ENCODE results near the gene NLRX1. TPM values are rescaled to one million over a fixed set of nuclear protein-coding genes. Genes with fewer than 3 reads are reported as not detected.
"Not testable (repeated sequence)": the region's sequence is repeated elsewhere in the genome, so short reads cannot be mapped to it uniquely, and the experiment has no call there.

NLRX1 gene
- total and polyA plus RNA-seq, 2 donors (not counting 1 experiment from before 2014, with no cell fraction given), result 6.6 to 21.3 TPM

- TF ChIP-seq CTCF (conservative IDR thresholded peaks at IDR 0.05 in 1 of 2, IDR thresholded peaks at IDR 0.05 in 1 of 2; ENCODE audit: low read depth in 1 of 2, low read length in 2 of 2) (no peak), EZH2 (IDR thresholded peaks at IDR 0.05; ENCODE audit: low read length, missing control alignments) (no peak)
- Histone ChIP-seq H3K36me3 (ENCODE audit: control insufficient read depth, insufficient read depth, low read length) (no peaks in the 10 kb centered on the region), H2AFZ (ENCODE audit: low read length) (no peak overlapping the region), H3K4me2 (ENCODE audit: extremely low read depth, insufficient read depth, low read length) (no peak overlapping the region), H3K27me3 (ENCODE audit: control insufficient read depth, insufficient read depth, low read length) (peaks cover 16% of the 10 kb centered on the region), H3K4me3 (replicated peaks in 1 of 4; ENCODE audit: control extremely low read depth in 1 of 4, insufficient read depth in 1 of 4, low read depth in 3 of 4, low read length in 4 of 4) (no peak overlapping the region), H4K20me1 (ENCODE audit: control insufficient read depth, extremely low read depth, insufficient read depth, low read length) (no peaks in the 10 kb centered on the region), H3K9me3 (ENCODE audit: control insufficient read depth, insufficient read depth, low read depth, low read length) (no peaks in the 10 kb centered on the region), H3K79me2 (ENCODE audit: control insufficient read depth, insufficient read depth, low read length) (no peaks in the 10 kb centered on the region), H3K4me1 (ENCODE audit: control insufficient read depth, extremely low read depth, insufficient read depth, low read length) (no peaks in the 10 kb centered on the region), H3K9ac (ENCODE audit: insufficient read depth, low read length) (no peak overlapping the region), H3K27ac (ENCODE audit: insufficient read depth, low read length) (no peak overlapping the region)
- DNase-seq (ENCODE audit: low read depth in 2 of 2), result no peak
Measured at GRCh38 chr11:119189393-119189792, 20.9 kb downstream of the NLRX1 start.

- Histone ChIP-seq H2AFZ (ENCODE audit: low read length) (no peak overlapping the region), H3K4me3 (replicated peaks in 1 of 4; ENCODE audit: control extremely low read depth in 1 of 4, insufficient read depth in 1 of 4, low read depth in 3 of 4, low read length in 4 of 4) (no peak overlapping the region), H3K27ac (ENCODE audit: insufficient read depth, low read length) (no peak overlapping the region), H3K9me3 (ENCODE audit: control insufficient read depth, insufficient read depth, low read depth, low read length) (no peaks in the 10 kb centered on the region), H3K79me2 (ENCODE audit: control insufficient read depth, insufficient read depth, low read length) (no peaks in the 10 kb centered on the region), H3K4me2 (ENCODE audit: extremely low read depth, insufficient read depth, low read length) (no peak overlapping the region), H3K27me3 (ENCODE audit: control insufficient read depth, insufficient read depth, low read length) (peaks cover 16% of the 10 kb centered on the region), H3K36me3 (ENCODE audit: control insufficient read depth, insufficient read depth, low read length) (no peaks in the 10 kb centered on the region), H4K20me1 (ENCODE audit: control insufficient read depth, extremely low read depth, insufficient read depth, low read length) (no peaks in the 10 kb centered on the region), H3K9ac (ENCODE audit: insufficient read depth, low read length) (no peak overlapping the region), H3K4me1 (ENCODE audit: control insufficient read depth, extremely low read depth, insufficient read depth, low read length) (no peaks in the 10 kb centered on the region)
- TF ChIP-seq EZH2 (IDR thresholded peaks at IDR 0.05; ENCODE audit: low read length, missing control alignments) (no peak), CTCF (conservative IDR thresholded peaks at IDR 0.05 in 1 of 2, IDR thresholded peaks at IDR 0.05 in 1 of 2; ENCODE audit: low read depth in 1 of 2, low read length in 2 of 2) (no peak)
- DNase-seq (ENCODE audit: low read depth in 2 of 2), result no peak
Measured at GRCh38 chr11:119190531-119190930, 22.0 kb downstream of the NLRX1 start.

GRCh38 chr11:119191265-119191664, 22.7 kb downstream of the NLRX1 start:
- not testable (repeated sequence) for H3K9ac ChIP-seq (ENCODE audit: insufficient read depth, low read length); H3K27ac ChIP-seq (ENCODE audit: insufficient read depth, low read length); H3K9me3 ChIP-seq (ENCODE audit: control insufficient read depth, insufficient read depth, low read depth, low read length); H3K4me1 ChIP-seq (ENCODE audit: control insufficient read depth, extremely low read depth, insufficient read depth, low read length); H4K20me1 ChIP-seq (ENCODE audit: control insufficient read depth, extremely low read depth, insufficient read depth, low read length); H2AFZ ChIP-seq (ENCODE audit: low read length); H3K79me2 ChIP-seq (ENCODE audit: control insufficient read depth, insufficient read depth, low read length); DNase-seq (ENCODE audit: low read depth in 2 of 2); H3K4me2 ChIP-seq (ENCODE audit: extremely low read depth, insufficient read depth, low read length); H3K36me3 ChIP-seq (ENCODE audit: control insufficient read depth, insufficient read depth, low read length); H3K4me3 ChIP-seq (replicated peaks in 1 of 4; ENCODE audit: control extremely low read depth in 1 of 4, insufficient read depth in 1 of 4, low read depth in 3 of 4, low read length in 4 of 4)
- H3K27me3 ChIP-seq (ENCODE audit: control insufficient read depth, insufficient read depth, low read length), result peaks cover 16% of the 10 kb centered on the region
